SJSA1 (cell line): ENCODE data around the gene STAB2. TPM values are rescaled to one million over a fixed set of nuclear protein-coding genes. Genes with fewer than 3 reads are reported as not detected.
"Not testable (repeated sequence)": the region's sequence is repeated elsewhere in the genome, so short reads cannot be mapped to it uniquely, and the experiment has no call there.

Experiments
- DNase-seq, 2 experiments: peaks; one replicate each; pipeline ENCODE4 v3.0.0-alpha.2; 2015 to 2020; ENCODE audit warnings: low spot score in 2 of 2, low read depth in 1 of 2
- H3K27ac ChIP-seq: fragments of 250-450 bp; sonication (Bioruptor Pico); 2 replicates; pipeline ENCODE4 v1.5.1; 2020; ENCODE audit warnings: mild to moderate bottlenecking, moderate library complexity
- H3K27me3 ChIP-seq: fragments of 250-450 bp; sonication (Bioruptor Pico); replicated peaks from 2 replicates; pipeline ENCODE4 v1.5.1; 2020; ENCODE audit warnings: mild to moderate bottlenecking, moderate library complexity
- H3K36me3 ChIP-seq: fragments of 250-450 bp; sonication (Bioruptor Pico); 2 replicates; pipeline ENCODE4 v1.5.1; 2020; ENCODE audit warnings: mild to moderate bottlenecking
- H3K4me1 ChIP-seq: fragments of 250-450 bp; sonication (Bioruptor Pico); replicated peaks from 2 replicates; pipeline ENCODE4 v1.6.1; 2021; ENCODE audit warnings: mild to moderate bottlenecking
- H3K4me3 ChIP-seq: fragments of 250-450 bp; sonication (Bioruptor Pico); 2 replicates; pipeline ENCODE4 v1.5.1; 2020; ENCODE audit warnings: mild to moderate bottlenecking
- H3K9me3 ChIP-seq: fragments of 250-450 bp; sonication (Bioruptor Pico); replicated peaks from 2 replicates; pipeline ENCODE4 v1.5.1; 2020; ENCODE audit warnings: mild to moderate bottlenecking
- total RNA-seq: library from RNA; depleted of rRNA; stranded (reverse); fragments of >200 nt; shearing (Covaris generic); gene quantifications from 2 replicates; pipeline ENCODE4 v1.2.3, GENCODE V29; 2014

Gene STAB2
- total RNA-seq, 1 experiment from 2014 or later: not detected

DNA sequence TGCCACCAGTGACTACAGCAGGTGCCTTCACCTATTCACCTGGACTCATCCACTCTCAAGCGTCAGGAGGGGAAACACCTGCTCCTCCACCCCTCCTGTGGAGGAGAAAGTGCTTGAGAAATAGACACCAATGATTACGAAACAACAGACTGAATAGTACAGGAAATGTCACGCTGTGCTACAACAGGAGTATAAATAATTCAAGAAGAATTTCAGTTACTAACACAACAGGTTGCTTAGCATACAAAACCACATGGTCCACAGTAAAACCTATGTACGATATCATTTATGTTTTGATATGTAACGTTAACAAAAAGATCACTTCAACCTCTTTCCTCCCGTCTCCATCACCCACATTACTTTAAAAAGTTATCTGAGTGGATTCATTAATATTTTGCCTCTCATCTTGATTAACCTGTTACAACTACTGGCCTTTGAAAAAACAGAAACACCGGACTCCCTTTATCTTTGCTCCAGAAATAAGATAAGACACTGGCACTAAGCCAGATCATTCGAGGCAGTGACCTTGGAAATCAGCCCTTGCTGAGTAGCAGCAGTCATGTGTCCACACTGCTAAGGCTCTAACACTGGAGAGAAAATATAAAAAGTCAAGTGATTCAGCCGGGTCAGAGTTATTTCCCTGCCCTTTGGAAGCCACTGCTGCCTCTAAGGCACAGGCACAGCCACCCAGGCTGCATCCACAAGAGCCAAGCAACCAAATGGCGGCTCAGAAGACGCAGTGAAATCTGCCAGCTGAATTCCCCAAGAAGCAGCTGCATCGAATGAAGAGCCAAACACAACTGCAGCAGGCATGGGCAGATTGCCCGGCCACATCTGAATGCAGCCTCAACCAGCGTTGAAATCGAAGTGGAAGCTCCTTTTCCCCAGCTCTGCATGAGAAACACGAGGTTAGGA is 213.0 kb downstream of the STAB2 start:
- H3K9me3 ChIP-seq: no peaks in the 10 kb centered on the region

GRCh38 chr12:103801709-103802585 is 214.9 kb downstream of the STAB2 start:
- H3K9me3 ChIP-seq: no peaks in the 10 kb centered on the region
- DNase-seq: peak in 1 of 2 experiments; percentile 4
- no peak overlapping the region for H3K27ac ChIP-seq
- no peaks in the 10 kb centered on the region for H3K27me3 ChIP-seq
- no peak overlapping the region for H3K4me3 ChIP-seq
- H3K36me3 ChIP-seq: peaks cover 28% of the 10 kb centered on the region
- H3K4me1 ChIP-seq: peaks cover 21% of the 10 kb centered on the region

More for the DNA sequence above, 213.0 kb downstream of the STAB2 start:
- H3K27ac ChIP-seq: no peak overlapping the region
- H3K4me3 ChIP-seq: no peak overlapping the region
- peaks cover 34% of the 10 kb centered on the region for H3K36me3 ChIP-seq
- peaks cover 9% of the 10 kb centered on the region for H3K4me1 ChIP-seq
- DNase-seq: no peak
- no peaks in the 10 kb centered on the region for H3K27me3 ChIP-seq

DNA sequence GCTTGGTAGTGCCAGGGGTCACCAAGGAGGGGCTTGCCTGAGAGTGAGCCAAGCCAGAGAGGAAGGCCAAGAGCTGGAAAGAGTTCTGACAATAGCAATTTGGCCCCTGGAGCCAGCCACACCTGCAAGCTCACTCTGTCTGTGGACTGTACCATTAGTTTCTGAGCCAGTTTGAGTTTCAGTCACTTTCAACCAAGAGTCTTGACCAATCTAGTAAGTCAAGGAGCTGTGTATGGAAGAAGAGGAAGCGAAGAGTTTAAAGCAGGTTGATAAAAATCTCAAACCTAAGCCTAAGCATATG is 215.5 kb downstream of the STAB2 start:
- H3K4me3 ChIP-seq: no peak overlapping the region
- no peak for DNase-seq
- no peaks in the 10 kb centered on the region for H3K9me3 ChIP-seq
- H3K36me3 ChIP-seq: peaks cover 32% of the 10 kb centered on the region
- H3K4me1 ChIP-seq: peaks cover 21% of the 10 kb centered on the region
- no peak overlapping the region for H3K27ac ChIP-seq
- H3K27me3 ChIP-seq: no peaks in the 10 kb centered on the region

DNA sequence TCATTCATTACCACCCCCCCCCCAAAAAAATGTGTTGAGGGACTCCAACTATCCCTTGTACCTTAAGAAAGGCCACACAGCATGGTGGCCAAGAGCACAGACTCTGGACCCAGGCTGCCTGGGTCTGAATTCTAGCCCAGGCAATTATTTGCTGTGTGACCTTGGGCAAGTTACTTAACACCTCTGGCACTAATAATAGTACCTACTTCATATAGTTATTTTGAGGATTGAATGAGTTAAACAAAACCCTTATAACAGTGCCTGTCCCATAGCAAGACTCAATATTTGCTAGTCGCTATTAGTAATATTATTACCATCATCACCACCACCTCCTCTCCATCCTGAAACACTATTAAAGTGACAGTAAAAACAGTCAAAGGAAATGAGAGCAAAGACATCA is 216.8 kb downstream of the STAB2 start:
- no peak overlapping the region for H3K27ac ChIP-seq
- peaks cover 21% of the 10 kb centered on the region for H3K4me1 ChIP-seq

GRCh38 chr12:103805655-103806360 is 218.7 kb downstream of the STAB2 start:
- H3K27me3 ChIP-seq: no peaks in the 10 kb centered on the region
- DNase-seq: no peak
- no peaks in the 10 kb centered on the region for H3K9me3 ChIP-seq
- H3K27ac ChIP-seq: peak overlapping the region; percentile 91
- peaks cover 21% of the 10 kb centered on the region for H3K4me1 ChIP-seq
- H3K4me3 ChIP-seq: no peak overlapping the region
- peaks cover 22% of the 10 kb centered on the region for H3K36me3 ChIP-seq

More for the DNA sequence above, 216.8 kb downstream of the STAB2 start:
- H3K4me3 ChIP-seq: no peak overlapping the region
- H3K9me3 ChIP-seq: no peaks in the 10 kb centered on the region
- peaks cover 20% of the 10 kb centered on the region for H3K36me3 ChIP-seq
- DNase-seq: no peak
- H3K27me3 ChIP-seq: no peaks in the 10 kb centered on the region

DNA sequence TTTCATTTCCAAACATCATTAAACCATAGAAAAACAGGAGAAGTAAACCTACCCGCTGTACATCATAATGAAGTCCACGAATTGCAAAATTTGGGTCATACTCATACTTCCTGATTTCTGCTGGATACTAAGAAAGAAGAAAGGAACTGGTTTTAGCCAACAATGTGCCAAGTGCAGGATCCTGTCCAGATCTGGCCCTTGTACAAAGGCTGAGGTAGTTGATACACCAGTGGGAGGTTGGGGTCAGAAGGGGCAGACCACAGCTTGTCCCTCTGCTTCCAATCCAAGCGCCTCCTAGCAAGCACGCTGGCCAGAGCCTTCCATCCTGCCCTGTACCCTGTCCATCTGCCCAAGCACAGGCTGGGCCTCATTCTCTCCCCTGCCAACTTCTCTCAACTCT is 219.7 kb downstream of the STAB2 start:
- H3K27me3 ChIP-seq: no peaks in the 10 kb centered on the region

DNA sequence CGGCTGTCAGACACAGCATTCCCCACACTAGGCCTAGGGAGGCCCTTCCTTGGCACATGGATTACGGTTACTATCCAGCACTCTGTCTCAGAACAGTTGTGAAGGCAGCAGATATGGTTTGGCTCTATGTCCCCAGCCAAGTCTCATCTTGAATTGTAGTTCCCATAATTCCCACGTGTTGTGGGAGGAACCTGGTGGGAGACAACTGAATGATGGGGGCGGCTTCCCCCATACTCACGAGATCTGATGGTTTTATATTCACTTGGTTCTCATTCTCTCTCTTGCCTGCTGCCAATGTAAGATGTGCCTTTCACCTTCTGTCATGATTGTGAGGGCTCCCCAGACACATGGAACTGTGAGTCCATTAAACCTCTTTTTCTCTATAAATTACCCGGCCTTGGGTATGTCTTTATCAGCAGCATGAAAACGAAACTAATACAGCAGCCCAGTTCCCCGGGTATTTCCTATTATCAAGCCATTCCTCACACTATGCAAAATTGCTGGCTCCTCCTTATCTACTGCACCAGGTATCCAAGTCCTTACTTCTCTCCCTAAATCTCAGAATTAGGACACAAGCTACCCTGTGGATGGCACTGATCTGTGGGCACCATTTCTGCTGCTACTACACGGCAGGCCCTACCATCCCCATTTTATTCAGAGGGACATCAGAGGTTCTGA is 220.6 kb downstream of the STAB2 start:
- Histone ChIP-seq H3K4me3 (no peak overlapping the region), H3K4me1 (peaks cover 21% of the 10 kb centered on the region), H3K27ac (no peak overlapping the region), H3K27me3 (no peaks in the 10 kb centered on the region), H3K36me3 (peaks cover 23% of the 10 kb centered on the region), H3K9me3 (no peaks in the 10 kb centered on the region)
- no peak for DNase-seq

More for the DNA sequence above, 219.7 kb downstream of the STAB2 start:
- DNase-seq: no peak
- Histone ChIP-seq H3K27ac (no peak overlapping the region), H3K36me3 (peaks cover 25% of the 10 kb centered on the region), H3K4me3 (no peak overlapping the region), H3K9me3 (no peaks in the 10 kb centered on the region), H3K4me1 (peaks cover 21% of the 10 kb centered on the region)

DNA sequence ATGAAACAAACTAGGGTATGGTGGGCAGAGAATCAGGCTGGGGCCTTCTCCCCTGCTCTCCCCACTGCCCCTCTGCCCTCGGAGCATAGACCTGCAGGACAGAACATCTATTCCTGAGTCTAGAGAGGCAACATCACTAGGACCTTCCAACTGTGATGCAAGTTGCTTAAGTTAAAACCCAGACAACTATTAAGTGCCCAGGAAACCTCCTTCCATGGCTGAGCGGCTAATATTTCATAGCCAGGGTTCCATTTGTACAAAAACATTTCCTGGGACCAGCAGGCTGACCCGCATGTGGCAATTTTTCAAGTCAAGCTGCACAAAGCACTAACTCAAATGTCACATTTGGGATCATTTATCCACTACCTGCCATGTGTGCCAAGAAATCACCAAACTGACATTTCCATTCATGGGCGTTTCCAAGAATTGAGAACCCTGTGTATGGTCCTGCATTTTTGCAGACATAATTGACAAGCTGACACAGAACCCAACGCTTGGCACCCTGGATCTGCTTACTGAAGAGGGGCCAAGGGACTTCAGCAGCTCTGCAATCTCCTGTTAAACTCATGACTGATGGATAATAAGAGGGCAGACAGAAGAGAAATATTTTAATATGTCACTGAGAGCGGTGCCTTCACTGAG is 221.3 kb downstream of the STAB2 start:
- H3K4me1 ChIP-seq: peaks cover 21% of the 10 kb centered on the region
- no peak for DNase-seq
- no peaks in the 10 kb centered on the region for H3K27me3 ChIP-seq
- no peak overlapping the region for H3K27ac ChIP-seq
- H3K9me3 ChIP-seq: no peaks in the 10 kb centered on the region
- peaks cover 29% of the 10 kb centered on the region for H3K36me3 ChIP-seq
- H3K4me3 ChIP-seq: no peak overlapping the region

GRCh38 chr12:103809154-103809553 is 222.1 kb downstream of the STAB2 start:
- Histone ChIP-seq H3K4me1 (peaks cover 21% of the 10 kb centered on the region), H3K27ac (no peak overlapping the region), H3K9me3 (no peaks in the 10 kb centered on the region), H3K4me3 (no peak overlapping the region), H3K27me3 (no peaks in the 10 kb centered on the region), H3K36me3 (peaks cover 37% of the 10 kb centered on the region)
- no peak for DNase-seq

GRCh38 chr12:103809639-103810038 is 222.6 kb downstream of the STAB2 start:
- H3K4me3 ChIP-seq: not testable (repeated sequence)
- Histone ChIP-seq H3K4me1 (peaks cover 17% of the 10 kb centered on the region), H3K36me3 (peaks cover 42% of the 10 kb centered on the region)

DNA sequence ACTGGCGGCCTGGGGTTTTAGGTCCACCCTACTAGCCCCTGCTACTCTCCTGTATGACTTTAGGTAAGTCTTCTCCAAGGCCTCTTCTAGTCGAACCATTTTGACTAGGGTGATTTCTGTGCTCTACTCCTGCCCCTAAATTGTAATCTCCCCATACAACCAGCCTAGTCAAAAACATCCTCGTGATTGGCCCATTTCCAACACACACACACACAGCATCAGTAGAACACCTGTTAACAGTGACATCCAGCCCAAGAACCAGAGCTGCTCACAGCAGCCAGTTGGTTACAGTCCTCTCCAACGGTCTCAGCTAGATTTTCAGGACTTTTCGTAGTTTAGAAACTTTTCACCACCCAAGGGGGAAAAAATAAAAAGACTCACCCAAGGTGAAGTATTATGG is 223.0 kb downstream of the STAB2 start:
- Histone ChIP-seq H3K27ac (no peak overlapping the region), H3K9me3 (no peaks in the 10 kb centered on the region), H3K27me3 (no peaks in the 10 kb centered on the region), H3K4me1 (peaks cover 12% of the 10 kb centered on the region), H3K4me3 (no peak overlapping the region), H3K36me3 (peaks cover 44% of the 10 kb centered on the region)
- DNase-seq: no peak

More at GRCh38 chr12:103809639-103810038, 222.6 kb downstream of the STAB2 start:
- not testable (repeated sequence) for H3K27ac ChIP-seq, DNase-seq, H3K9me3 ChIP-seq, H3K27me3 ChIP-seq

- DNase-seq: no peak
- no peak overlapping the region for H3K27ac ChIP-seq
- peaks cover 37% of the 10 kb centered on the region for H3K36me3 ChIP-seq
- H3K4me1 ChIP-seq: no peaks in the 10 kb centered on the region
- H3K9me3 ChIP-seq: no peaks in the 10 kb centered on the region
- H3K4me3 ChIP-seq: no peak overlapping the region
- H3K27me3 ChIP-seq: no peaks in the 10 kb centered on the region
Measured at GRCh38 chr12:103811791-103812190, 224.7 kb downstream of the STAB2 start.

DNA sequence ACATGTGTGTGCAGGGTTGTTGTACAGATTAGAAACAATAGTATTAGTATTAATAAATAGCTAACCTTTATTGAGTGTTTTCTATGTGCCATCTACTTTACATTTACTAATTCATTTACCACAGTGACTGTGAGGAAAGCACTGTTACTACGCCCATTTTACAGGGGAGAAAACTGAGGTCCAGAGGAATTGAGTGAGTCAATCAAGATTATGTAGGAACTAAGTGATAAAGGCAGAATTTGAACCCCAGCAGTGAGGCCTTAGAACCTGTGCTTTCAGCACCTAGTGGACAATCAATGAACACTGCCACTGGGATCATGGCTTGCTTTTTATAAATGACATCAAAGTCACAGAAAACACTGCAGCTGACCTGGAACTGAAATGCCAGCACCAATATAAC is 225.7 kb downstream of the STAB2 start:
- H3K9me3 ChIP-seq: no peaks in the 10 kb centered on the region
- DNase-seq: no peak
- H3K4me1 ChIP-seq: no peaks in the 10 kb centered on the region
- no peak overlapping the region for H3K27ac ChIP-seq
- H3K4me3 ChIP-seq: no peak overlapping the region
- peaks cover 32% of the 10 kb centered on the region for H3K36me3 ChIP-seq
- H3K27me3 ChIP-seq: no peaks in the 10 kb centered on the region
